Measurements from ENCODE around the gene CFAP20DC.

CFAP20DC gene

GRCh38 chr3:59074764-59075163, 24.9 kb upstream of the CFAP20DC start:
- TF ChIP-seq, protein P1, sequence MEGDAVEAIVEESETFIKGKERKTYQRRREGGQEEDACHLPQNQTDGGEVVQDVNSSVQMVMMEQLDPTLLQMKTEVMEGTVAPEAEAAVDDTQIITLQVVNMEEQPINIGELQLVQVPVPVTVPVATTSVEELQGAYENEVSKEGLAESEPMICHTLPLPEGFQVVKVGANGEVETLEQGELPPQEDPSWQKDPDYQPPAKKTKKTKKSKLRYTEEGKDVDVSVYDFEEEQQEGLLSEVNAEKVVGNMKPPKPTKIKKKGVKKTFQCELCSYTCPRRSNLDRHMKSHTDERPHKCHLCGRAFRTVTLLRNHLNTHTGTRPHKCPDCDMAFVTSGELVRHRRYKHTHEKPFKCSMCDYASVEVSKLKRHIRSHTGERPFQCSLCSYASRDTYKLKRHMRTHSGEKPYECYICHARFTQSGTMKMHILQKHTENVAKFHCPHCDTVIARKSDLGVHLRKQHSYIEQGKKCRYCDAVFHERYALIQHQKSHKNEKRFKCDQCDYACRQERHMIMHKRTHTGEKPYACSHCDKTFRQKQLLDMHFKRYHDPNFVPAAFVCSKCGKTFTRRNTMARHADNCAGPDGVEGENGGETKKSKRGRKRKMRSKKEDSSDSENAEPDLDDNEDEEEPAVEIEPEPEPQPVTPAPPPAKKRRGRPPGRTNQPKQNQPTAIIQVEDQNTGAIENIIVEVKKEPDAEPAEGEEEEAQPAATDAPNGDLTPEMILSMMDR (IDR thresholded peaks at IDR 0.05; ENCODE audit: low read length): no peak
- TF ChIP-seq EZH2phosphoT487 (IDR thresholded peaks at IDR 0.05; ENCODE audit: low read length) (no peak), EZH2 (optimal IDR thresholded peaks at IDR 0.05; ENCODE audit: low read depth, low read length) (no peak)
- no peak overlapping the region for H3K4me3 ChIP-seq (ENCODE audit: low read length)
- DNase-seq: no peak
- no peaks in the 10 kb centered on the region for H3K9me2 ChIP-seq (replicated peaks; ENCODE audit: insufficient read depth, low read length)
- no peak overlapping the region for H3K4me2 ChIP-seq (ENCODE audit: low read depth, low read length)
- no peaks in the 10 kb centered on the region for H3K9me3 ChIP-seq (replicated peaks; ENCODE audit: insufficient read depth, low read length)
- H3K9ac ChIP-seq (ENCODE audit: low read length): no peak overlapping the region
- no peaks in the 10 kb centered on the region for H3F3A ChIP-seq (ENCODE audit: insufficient read depth, low read length)
- H3K27ac ChIP-seq (ENCODE audit: low read length): no peak overlapping the region
- no peaks in the 10 kb centered on the region for H3K36me3 ChIP-seq (replicated peaks; ENCODE audit: insufficient read depth, low read length)
- no peaks in the 10 kb centered on the region for H3K27me3 ChIP-seq (replicated peaks; ENCODE audit: insufficient read depth, low read length)
- no peaks in the 10 kb centered on the region for H3K79me2 ChIP-seq (ENCODE audit: low read length)
- no peaks in the 10 kb centered on the region for H4K20me1 ChIP-seq (ENCODE audit: insufficient read depth, low read length)
- 0 out of 2 replicates have a peak, but pooled peaks cover 11% of the 10 kb centered on the region for H3K4me1 ChIP-seq (ENCODE audit: low read length)
- no peak overlapping the region for H2AFZ ChIP-seq (ENCODE audit: low read length)

- Histone ChIP-seq H4K20me1 (ENCODE audit: insufficient read depth, low read length) (no peaks in the 10 kb centered on the region), H3K4me3 (ENCODE audit: low read length) (no peak overlapping the region), H3F3A (ENCODE audit: insufficient read depth, low read length) (no peaks in the 10 kb centered on the region), H3K4me1 (ENCODE audit: low read length) (0 out of 2 replicates have a peak, but pooled peaks cover 11% of the 10 kb centered on the region), H3K36me3 (replicated peaks; ENCODE audit: insufficient read depth, low read length) (no peaks in the 10 kb centered on the region), H3K9me2 (replicated peaks; ENCODE audit: insufficient read depth, low read length) (no peaks in the 10 kb centered on the region), H3K79me2 (ENCODE audit: low read length) (no peaks in the 10 kb centered on the region), H3K4me2 (ENCODE audit: low read depth, low read length) (no peak overlapping the region), H3K9ac (ENCODE audit: low read length) (no peak overlapping the region), H2AFZ (ENCODE audit: low read length) (no peak overlapping the region), H3K9me3 (replicated peaks; ENCODE audit: insufficient read depth, low read length) (no peaks in the 10 kb centered on the region), H3K27me3 (replicated peaks; ENCODE audit: insufficient read depth, low read length) (no peaks in the 10 kb centered on the region), H3K27ac (ENCODE audit: low read length) (no peak overlapping the region)
- TF ChIP-seq, protein P1 (IDR thresholded peaks at IDR 0.05; ENCODE audit: low read length): no peak
- no peak for TF ChIP-seq EZH2phosphoT487 (IDR thresholded peaks at IDR 0.05; ENCODE audit: low read length)
- no peak for DNase-seq
Observed at GRCh38 chr3:59072681-59073080, 22.9 kb upstream of the CFAP20DC start.

- Histone ChIP-seq H3K27ac (ENCODE audit: low read length) (no peak overlapping the region), H3K4me2 (ENCODE audit: low read depth, low read length) (no peak overlapping the region), H3K9me3 (replicated peaks; ENCODE audit: insufficient read depth, low read length) (no peaks in the 10 kb centered on the region), H2AFZ (ENCODE audit: low read length) (no peak overlapping the region), H3K36me3 (replicated peaks; ENCODE audit: insufficient read depth, low read length) (no peaks in the 10 kb centered on the region), H4K20me1 (ENCODE audit: insufficient read depth, low read length) (no peaks in the 10 kb centered on the region), H3F3A (ENCODE audit: insufficient read depth, low read length) (no peaks in the 10 kb centered on the region), H3K9me2 (replicated peaks; ENCODE audit: insufficient read depth, low read length) (no peaks in the 10 kb centered on the region), H3K79me2 (ENCODE audit: low read length) (no peaks in the 10 kb centered on the region), H3K9ac (ENCODE audit: low read length) (no peak overlapping the region), H3K27me3 (replicated peaks; ENCODE audit: insufficient read depth, low read length) (no peaks in the 10 kb centered on the region), H3K4me3 (ENCODE audit: low read length) (no peak overlapping the region), H3K4me1 (ENCODE audit: low read length) (0 out of 2 replicates have a peak, but pooled peaks cover 11% of the 10 kb centered on the region)
- TF ChIP-seq, protein P1 (IDR thresholded peaks at IDR 0.05; ENCODE audit: low read length): no peak
- TF ChIP-seq EZH2phosphoT487 (IDR thresholded peaks at IDR 0.05; ENCODE audit: low read length): no peak
- no peak for TF ChIP-seq EZH2 (optimal IDR thresholded peaks at IDR 0.05; ENCODE audit: low read depth, low read length)
- no peak for DNase-seq
Observed at GRCh38 chr3:59069838-59070237, 20.0 kb upstream of the CFAP20DC start.
